ENCODE data around the gene ARHGEF4.
"Not testable (repeated sequence)": the region's sequence is repeated elsewhere in the genome, so short reads cannot be mapped to it uniquely, and the experiment has no call there.

ARHGEF4 gene

GRCh38 chr2:131079931-131080330 lies 243.2 kb downstream of the ARHGEF4 start:
- H3K9me3 ChIP-seq (ENCODE audit: control insufficient read depth, low read length); H3K4me3 ChIP-seq (ENCODE audit: low read length); H3K9ac ChIP-seq (ENCODE audit: low read length); H3K27me3 ChIP-seq (replicated peaks; ENCODE audit: control insufficient read depth, insufficient read depth, low read length); DNase-seq (ENCODE audit: low read depth): not testable (repeated sequence)
- H3K4me1 ChIP-seq (ENCODE audit: control insufficient read depth, insufficient read depth, low read length) = peaks cover 17% of the 10 kb centered on the region
- H3K36me3 ChIP-seq (ENCODE audit: control insufficient read depth, insufficient read depth, low read length, severe bottlenecking) = peaks cover 68% of the 10 kb centered on the region

- DNase-seq (ENCODE audit: low read depth) = no peak
- peaks cover 13% of the 10 kb centered on the region for H3K4me1 ChIP-seq (ENCODE audit: control insufficient read depth, insufficient read depth, low read length)
- H3K36me3 ChIP-seq (ENCODE audit: control insufficient read depth, insufficient read depth, low read length, severe bottlenecking) = peaks cover 71% of the 10 kb centered on the region
- no peaks in the 10 kb centered on the region for H3K27me3 ChIP-seq (replicated peaks; ENCODE audit: control insufficient read depth, insufficient read depth, low read length)
- no peaks in the 10 kb centered on the region for H3K9me3 ChIP-seq (ENCODE audit: control insufficient read depth, low read length)
- H3K4me3 ChIP-seq (ENCODE audit: low read length) = no peak overlapping the region
- no peak overlapping the region for H3K9ac ChIP-seq (ENCODE audit: low read length)
These were observed 244.5 kb downstream of the ARHGEF4 start for GRCh38 chr2:131081190-131081589.

GRCh38 chr2:131085646-131086045 lies 248.9 kb downstream of the ARHGEF4 start:
- DNase-seq (ENCODE audit: low read depth) = no peak
- no peak overlapping the region for H3K4me3 ChIP-seq (ENCODE audit: low read length)
- no peaks in the 10 kb centered on the region for H3K9me3 ChIP-seq (ENCODE audit: control insufficient read depth, low read length)
- no peaks in the 10 kb centered on the region for H3K4me1 ChIP-seq (ENCODE audit: control insufficient read depth, insufficient read depth, low read length)
- H3K9ac ChIP-seq (ENCODE audit: low read length) = no peak overlapping the region
- no peaks in the 10 kb centered on the region for H3K27me3 ChIP-seq (replicated peaks; ENCODE audit: control insufficient read depth, insufficient read depth, low read length)
- H3K36me3 ChIP-seq (ENCODE audit: control insufficient read depth, insufficient read depth, low read length, severe bottlenecking) = peaks cover 54% of the 10 kb centered on the region

GRCh38 chr2:131092458-131093005 lies 255.8 kb downstream of the ARHGEF4 start:
- Histone ChIP-seq H3K4me1 (ENCODE audit: control insufficient read depth, insufficient read depth, low read length) (peaks cover 4% of the 10 kb centered on the region), H3K4me3 (ENCODE audit: low read length) (peak overlapping the region; percentile 92), H3K9me3 (ENCODE audit: control insufficient read depth, low read length) (no peaks in the 10 kb centered on the region), H3K27me3 (replicated peaks; ENCODE audit: control insufficient read depth, insufficient read depth, low read length) (no peaks in the 10 kb centered on the region), H3K9ac (ENCODE audit: low read length) (peak overlapping the region; percentile 97), H3K36me3 (ENCODE audit: control insufficient read depth, insufficient read depth, low read length, severe bottlenecking) (peaks cover 16% of the 10 kb centered on the region)
- no peak for DNase-seq (ENCODE audit: low read depth)

GRCh38 chr2:131093006-131093695 lies 256.4 kb downstream of the ARHGEF4 start, which contains the start of gene FAM168B:
Gene FAM168B (minus strand): TSS chr2:131093460. CDS start chr2:131082646, 10,814 bp downstream.
- Histone ChIP-seq H3K4me1 (ENCODE audit: control insufficient read depth, insufficient read depth, low read length) (peaks cover 4% of the 10 kb centered on the region), H3K9ac (ENCODE audit: low read length) (peak within 1 kb of the TSS; percentile 97), H3K4me3 (ENCODE audit: low read length) (peak within 1 kb of the TSS; percentile 92), H3K36me3 (ENCODE audit: control insufficient read depth, insufficient read depth, low read length, severe bottlenecking) (peaks cover 9% of the 10 kb centered on the region), H3K27me3 (replicated peaks; ENCODE audit: control insufficient read depth, insufficient read depth, low read length) (no peaks in the 10 kb centered on the region), H3K9me3 (ENCODE audit: control insufficient read depth, low read length) (no peaks in the 10 kb centered on the region)
- peak; percentile 96 for DNase-seq (ENCODE audit: low read depth)

- Histone ChIP-seq H3K27me3 (replicated peaks; ENCODE audit: control insufficient read depth, insufficient read depth, low read length) (no peaks in the 10 kb centered on the region), H3K9me3 (ENCODE audit: control insufficient read depth, low read length) (no peaks in the 10 kb centered on the region), H3K36me3 (ENCODE audit: control insufficient read depth, insufficient read depth, low read length, severe bottlenecking) (peaks cover 2% of the 10 kb centered on the region), H3K4me1 (ENCODE audit: control insufficient read depth, insufficient read depth, low read length) (peaks cover 4% of the 10 kb centered on the region), H3K4me3 (ENCODE audit: low read length) (peak overlapping the region; percentile 92), H3K9ac (ENCODE audit: low read length) (peak overlapping the region; percentile 97)
- DNase-seq (ENCODE audit: low read depth) = peak; percentile 87
These were observed 257.2 kb downstream of the ARHGEF4 start for GRCh38 chr2:131093696-131094462.

GRCh38 chr2:131094463-131095281 lies 258.0 kb downstream of the ARHGEF4 start:
- DNase-seq (ENCODE audit: low read depth) = no peak
- H3K9ac ChIP-seq (ENCODE audit: low read length) = peak overlapping the region; percentile 97
- peak overlapping the region; percentile 92 for H3K4me3 ChIP-seq (ENCODE audit: low read length)
- no peaks in the 10 kb centered on the region for H3K36me3 ChIP-seq (ENCODE audit: control insufficient read depth, insufficient read depth, low read length, severe bottlenecking)
- no peaks in the 10 kb centered on the region for H3K9me3 ChIP-seq (ENCODE audit: control insufficient read depth, low read length)
- H3K27me3 ChIP-seq (replicated peaks; ENCODE audit: control insufficient read depth, insufficient read depth, low read length) = no peaks in the 10 kb centered on the region
- peaks cover 4% of the 10 kb centered on the region for H3K4me1 ChIP-seq (ENCODE audit: control insufficient read depth, insufficient read depth, low read length)
